ENCODE data around the gene THAP12.

DNA sequence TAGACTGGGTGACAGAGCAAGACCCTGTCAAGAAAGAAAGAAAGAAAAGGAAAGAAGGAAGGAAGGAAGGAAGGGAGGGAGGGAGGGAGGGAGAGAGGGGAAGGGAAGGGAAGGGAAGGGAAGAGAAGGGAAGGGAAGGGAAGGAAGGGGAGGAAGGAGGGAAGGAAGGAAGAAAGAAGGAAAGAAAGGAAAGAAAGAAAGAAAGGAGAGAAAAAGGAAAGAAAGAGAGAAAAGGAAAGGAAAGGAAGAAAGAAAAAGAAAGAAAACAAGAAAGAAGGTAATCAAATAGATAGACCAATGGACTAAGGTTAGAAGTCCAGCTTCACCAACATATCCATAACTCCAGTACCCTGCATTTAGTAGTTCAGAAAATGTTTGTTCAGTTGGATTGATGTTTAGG, 45.7 kb upstream of the THAP12 start:
- no peak for TF ChIP-seq EP300 (IDR thresholded peaks at IDR 0.05; ENCODE audit: borderline replicate concordance in 1 of 2, control insufficient read depth in 1 of 2, low read depth in 2 of 2, low read length in 2 of 2)
- no peak for TF ChIP-seq ZNF274 (IDR thresholded peaks at IDR 0.05; ENCODE audit: insufficient read depth, insufficient read length)
- no peak for TF ChIP-seq MTA2 (IDR thresholded peaks at IDR 0.05; ENCODE audit: low read depth)
- TF ChIP-seq, protein P1, sequence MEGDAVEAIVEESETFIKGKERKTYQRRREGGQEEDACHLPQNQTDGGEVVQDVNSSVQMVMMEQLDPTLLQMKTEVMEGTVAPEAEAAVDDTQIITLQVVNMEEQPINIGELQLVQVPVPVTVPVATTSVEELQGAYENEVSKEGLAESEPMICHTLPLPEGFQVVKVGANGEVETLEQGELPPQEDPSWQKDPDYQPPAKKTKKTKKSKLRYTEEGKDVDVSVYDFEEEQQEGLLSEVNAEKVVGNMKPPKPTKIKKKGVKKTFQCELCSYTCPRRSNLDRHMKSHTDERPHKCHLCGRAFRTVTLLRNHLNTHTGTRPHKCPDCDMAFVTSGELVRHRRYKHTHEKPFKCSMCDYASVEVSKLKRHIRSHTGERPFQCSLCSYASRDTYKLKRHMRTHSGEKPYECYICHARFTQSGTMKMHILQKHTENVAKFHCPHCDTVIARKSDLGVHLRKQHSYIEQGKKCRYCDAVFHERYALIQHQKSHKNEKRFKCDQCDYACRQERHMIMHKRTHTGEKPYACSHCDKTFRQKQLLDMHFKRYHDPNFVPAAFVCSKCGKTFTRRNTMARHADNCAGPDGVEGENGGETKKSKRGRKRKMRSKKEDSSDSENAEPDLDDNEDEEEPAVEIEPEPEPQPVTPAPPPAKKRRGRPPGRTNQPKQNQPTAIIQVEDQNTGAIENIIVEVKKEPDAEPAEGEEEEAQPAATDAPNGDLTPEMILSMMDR (IDR thresholded peaks at IDR 0.05 in 2 of 3, conservative IDR thresholded peaks at IDR 0.05 in 1 of 3; ENCODE audit: control insufficient read depth in 2 of 3, extremely low read depth in 1 of 3, insufficient read depth in 1 of 3, low read depth in 3 of 3, low read length in 3 of 3): no peak
- no peak for TF ChIP-seq CHD2 (IDR thresholded peaks at IDR 0.05; ENCODE audit: borderline replicate concordance, low read depth, low read length)
- no peak for TF ChIP-seq POLR2AphosphoS5 (IDR thresholded peaks at IDR 0.05; ENCODE audit: low read length)

Data from GM12878 (cell line).